NCI-H128 (cell line): ENCODE measurements around the gene CA11.
"Not testable (repeated sequence)": the region's sequence is repeated elsewhere in the genome, so short reads cannot be mapped to it uniquely, and the experiment has no call there.

Experiments used
- DNase-seq: peaks from one replicate; lab custom pipeline; 2025; ENCODE audit not compliant: unreplicated experiment; lab: John Stamatoyannopoulos, UW

CA11 gene

DNA sequence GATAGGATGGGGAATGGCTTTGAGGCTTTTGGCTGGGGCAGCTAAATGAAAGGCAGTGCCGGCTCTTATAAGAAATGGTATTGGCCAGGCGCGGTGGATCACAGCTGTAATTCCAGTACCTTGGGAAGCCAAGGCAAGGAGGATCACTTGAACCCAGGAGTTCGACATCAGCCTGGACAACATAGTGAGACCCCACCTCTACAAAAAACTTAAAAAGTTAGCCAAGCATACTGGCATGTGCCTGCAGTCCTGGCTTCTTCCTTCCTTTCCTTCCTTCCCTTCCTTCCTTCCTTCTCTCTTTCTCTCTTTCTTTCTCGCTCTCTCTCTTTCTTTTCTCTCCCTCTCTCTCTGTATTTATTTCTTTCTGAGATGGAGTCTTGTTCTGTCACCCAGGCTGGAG is 3.1 kb downstream of the CA11 start:
- DNase-seq = no peak

DNA sequence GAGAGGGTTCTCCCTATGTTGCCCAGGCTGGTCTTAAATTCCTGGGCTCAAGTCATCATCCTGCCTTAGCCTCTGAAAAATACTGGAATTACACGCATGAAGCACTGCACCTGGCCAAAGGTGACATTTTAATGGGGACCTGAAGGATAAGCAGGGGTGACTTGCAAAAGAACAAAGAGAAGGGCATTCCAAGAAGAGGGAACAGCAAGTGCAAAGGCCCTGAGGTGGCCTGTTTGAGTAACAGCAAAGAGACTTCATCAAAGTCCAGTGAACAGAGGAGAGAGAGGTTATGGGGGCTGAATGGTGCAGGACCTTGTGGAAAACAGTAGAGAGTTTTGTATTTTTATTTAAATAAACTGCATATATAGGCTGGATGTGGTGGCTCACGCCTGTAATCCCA is 4.1 kb downstream of the CA11 start:
- no peak for DNase-seq

DNA sequence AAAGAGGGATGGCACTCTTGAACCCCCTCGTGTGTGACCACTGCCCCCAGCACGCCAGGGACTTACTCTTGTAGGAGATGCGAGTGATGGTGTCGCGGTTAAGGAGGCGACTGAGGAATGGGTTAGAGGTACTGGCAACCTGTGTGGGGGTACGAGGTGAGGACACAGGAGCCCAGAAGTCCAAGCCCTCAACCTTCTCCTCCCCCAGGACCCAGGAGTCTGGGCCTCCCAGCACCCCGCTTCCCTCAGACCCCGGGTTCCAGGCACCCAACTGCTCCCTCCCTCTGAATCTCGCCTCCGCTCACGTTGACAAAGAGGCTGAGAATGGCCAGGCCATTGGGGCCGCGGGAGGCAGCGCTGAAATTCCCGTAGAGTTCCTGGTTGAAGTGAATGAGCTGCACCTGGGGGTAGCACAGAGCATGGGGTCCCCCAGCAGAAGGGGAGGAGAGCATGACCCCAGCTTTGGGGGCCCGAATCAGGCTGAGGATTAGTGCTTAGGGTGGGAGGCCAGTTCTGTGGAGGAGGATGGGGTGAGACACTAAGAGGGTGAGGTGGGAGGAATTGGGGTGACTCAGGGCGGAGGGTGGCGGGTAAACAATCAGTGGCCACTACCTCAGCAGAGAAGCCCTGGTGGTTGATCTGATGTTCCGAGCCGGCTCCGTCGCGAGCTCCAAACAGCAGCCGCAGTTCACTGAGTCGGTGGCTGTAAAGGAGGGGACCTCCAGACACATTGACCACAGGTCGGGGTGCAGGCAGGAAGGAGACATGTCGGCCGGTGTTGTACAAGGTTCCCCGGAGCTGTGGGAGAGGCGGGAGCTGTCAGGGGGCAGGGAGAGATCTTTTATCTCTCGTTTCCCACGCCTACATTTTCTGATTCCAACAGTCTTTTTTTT is 6.3 kb downstream of the CA11 start:
- DNase-seq = no peak

DNA sequence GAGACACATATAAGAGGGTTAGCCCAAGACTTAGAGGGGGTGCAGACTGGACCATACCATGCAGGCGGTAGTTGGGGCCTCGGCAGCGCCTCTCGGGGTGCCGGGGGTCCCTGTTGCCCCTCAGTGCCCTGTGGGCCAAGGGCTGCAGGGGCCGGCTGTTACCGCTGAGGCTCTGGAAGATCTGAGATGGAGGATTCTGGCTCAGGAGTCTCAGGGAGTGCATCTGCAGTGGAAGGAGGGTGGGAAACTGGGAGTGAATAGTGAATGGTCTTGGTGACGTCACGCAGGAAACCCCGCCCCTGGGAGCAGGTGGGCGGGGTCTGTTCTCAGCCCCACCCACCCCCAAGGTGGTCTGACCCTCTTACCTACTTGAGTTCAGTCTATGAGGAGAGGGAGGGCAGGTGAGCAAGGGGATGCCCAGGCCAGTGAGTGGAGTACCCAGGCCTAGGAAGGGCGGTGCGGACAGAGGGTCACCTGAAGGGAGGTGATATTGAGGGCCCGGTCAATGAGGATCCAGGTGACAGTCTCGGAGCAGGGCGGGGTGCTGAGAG is 7.1 kb downstream of the CA11 start:
- DNase-seq = no peak

DNA sequence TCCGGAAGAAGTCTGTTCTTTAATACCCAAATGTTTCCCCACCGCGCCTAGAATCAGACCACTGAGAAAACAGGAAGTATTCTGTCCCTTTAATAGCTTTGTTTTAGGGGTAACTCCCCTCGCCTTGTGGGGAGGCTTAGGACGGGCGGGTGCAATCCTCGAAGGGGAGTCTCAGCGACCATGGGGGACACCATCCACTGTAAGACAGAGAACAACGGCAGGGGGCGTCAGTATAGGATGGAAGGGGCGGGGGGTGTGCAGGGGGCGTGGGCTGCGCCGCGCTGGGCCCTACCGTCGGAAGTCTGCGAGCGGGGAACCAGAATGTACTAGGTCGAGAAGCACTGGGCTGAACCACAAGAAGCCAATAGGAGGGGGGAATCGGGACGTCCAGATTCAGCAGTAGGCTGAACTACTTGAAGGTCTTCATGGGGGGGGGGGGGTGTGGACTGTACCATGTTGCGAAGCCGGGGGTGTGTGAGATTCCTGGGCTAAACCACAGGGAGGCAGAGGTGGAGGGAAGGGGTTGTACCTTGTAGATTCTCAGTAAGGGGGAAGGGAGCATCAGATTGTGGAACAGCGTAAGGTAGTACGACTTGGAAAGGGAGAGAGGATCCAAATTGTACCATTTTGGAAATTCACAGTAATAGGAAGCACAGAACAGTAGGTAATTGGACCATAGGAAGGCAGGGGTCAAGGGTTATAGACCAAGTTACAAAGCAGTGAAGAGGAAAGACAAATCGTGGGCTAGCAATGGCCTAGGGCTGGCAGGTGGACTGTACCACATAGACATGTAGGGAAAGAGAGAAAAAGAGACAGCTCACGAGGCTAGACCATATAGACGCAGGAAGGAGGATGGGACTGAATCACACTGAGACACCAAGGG is 7.8 kb downstream of the CA11 start:
- peak; percentile 69 for DNase-seq

DNA sequence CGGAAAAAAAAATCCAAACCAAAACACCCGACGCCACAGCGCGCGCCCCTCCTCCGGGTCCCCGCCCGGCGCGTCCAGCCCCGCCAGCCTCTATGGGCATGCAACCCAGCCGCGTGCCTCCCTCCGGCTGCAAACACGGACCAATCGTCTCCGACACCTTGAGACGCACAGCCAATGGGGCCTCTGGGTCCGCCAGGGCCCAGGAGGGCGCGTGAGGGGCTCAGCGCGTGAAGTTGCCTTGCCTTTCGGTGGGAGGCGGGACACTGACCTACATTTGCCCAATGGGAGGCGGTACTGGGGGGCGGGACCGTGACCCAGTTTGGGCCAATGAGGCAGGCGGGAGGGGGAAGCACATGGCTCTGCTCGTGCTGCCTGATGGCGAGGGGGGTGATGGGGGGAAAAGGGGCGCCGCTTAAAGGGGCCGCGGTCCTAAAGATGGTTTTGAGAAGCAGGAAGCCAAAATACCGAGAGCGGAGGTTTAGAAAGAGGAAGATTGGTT is 8.5 kb downstream of the CA11 start:
- DNase-seq = peak; percentile 98

DNA sequence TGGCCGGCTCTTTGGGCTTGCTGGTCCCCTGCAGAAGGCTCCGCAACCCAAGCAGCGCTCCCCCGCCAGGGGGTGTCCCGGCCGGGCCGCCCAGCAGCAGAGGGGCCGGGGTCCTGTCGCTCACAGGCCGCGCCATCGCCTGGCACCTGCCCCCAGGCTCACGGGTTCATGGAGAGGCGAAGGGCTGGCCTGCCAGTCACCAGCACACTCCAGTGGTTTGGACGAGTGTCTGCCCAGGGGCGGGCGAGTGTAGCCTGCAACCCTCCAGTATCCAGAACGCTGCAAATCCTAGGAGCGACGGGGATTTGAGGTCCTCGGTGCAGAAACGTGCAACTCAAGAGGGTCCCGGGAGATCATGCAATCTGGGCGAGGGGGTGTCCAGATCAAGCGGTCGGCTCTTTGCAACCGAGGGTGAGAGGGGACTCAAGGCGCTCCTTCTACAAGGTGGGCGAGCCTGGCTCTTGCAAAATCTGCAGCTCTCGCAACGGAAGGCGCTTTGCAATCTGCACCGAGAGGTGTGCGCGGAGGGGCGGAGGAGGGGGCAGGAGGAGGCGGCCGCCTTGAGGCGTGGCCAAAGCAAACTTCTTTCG is 9.0 kb downstream of the CA11 start, which contains the start of gene DBP:
TSS of gene DBP (minus strand) at position 521 of the 590 bp plus-strand sequence. CDS start at position 136, 385 bp downstream.
- no peak for DNase-seq

DNA sequence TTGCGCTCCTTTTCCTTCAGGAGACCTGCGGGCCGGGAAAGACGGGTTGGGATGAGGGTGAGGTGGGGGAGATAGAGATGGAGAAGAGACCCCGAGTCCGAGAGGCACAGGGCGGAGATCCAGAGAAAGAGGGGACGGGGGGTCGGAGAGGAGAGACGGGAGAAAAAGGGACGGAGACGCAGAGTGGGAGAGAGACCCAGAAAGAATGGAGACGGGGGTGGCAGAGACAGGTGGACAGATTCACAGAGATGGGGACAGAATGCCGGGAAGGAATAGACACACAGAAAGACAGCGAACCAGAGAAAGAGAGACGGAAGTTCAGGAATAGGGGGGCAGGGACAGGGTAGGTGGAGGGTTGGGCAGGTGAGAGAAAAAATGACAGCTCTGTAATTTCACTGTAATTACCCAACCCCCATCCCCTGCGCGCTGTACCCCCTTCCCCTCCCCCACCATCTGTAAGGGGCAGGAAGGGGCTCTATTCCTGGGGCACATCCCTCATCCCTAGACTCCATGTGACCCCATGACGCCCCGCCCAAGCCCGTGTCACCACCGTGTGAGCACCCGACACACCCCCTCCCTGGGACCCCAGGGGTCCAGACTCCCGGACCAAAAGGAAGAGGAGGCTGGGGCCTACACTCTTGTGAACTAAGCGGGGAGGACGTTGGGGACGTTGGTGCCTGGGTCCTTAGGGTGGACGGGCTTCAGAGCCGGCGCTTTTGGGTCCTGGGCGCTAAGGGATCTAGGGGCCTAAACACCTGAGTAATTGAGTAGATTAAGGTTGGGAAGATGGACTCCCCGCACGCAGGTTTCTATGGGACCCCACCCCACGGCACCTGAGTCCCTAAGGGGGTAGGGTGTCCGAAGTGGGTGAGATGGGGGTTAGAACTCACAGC is 9.8 kb downstream of the CA11 start:
- no peak for DNase-seq

DNA sequence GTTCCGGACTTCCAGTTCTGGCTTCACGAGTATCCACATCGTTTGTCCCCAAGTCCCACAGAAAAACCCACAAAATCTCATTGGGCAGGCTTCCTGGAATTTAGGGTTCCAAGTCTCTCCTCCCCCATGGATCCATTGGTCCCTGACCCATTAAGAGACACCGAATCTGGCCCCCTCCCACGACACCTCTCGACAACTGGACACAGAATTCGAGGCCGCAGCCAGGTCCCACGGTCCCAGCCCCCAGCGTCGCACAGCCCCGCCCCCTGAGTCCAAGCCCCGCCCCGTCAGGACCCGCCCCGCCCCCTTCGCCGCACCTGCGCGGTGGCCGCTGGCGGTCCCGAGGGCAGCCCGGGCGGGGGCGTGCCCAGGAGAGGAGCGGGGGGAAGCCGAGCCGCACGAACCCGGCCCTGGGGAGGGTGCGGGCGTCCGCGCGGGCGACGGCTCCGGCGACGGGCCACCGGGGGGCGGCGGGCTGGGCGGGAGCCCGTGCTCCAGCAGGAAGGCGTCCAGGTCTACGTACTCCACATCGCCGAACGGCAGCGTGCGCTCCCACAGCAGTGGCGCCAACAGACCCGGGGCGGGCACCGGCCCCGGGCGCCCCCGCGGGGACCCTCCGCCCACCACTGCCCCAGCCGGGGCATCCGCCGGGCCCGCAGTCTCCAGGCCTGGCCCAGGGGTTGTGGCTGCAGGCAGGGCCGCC is 10.6 kb downstream of the CA11 start:
- no peak for DNase-seq

DNA sequence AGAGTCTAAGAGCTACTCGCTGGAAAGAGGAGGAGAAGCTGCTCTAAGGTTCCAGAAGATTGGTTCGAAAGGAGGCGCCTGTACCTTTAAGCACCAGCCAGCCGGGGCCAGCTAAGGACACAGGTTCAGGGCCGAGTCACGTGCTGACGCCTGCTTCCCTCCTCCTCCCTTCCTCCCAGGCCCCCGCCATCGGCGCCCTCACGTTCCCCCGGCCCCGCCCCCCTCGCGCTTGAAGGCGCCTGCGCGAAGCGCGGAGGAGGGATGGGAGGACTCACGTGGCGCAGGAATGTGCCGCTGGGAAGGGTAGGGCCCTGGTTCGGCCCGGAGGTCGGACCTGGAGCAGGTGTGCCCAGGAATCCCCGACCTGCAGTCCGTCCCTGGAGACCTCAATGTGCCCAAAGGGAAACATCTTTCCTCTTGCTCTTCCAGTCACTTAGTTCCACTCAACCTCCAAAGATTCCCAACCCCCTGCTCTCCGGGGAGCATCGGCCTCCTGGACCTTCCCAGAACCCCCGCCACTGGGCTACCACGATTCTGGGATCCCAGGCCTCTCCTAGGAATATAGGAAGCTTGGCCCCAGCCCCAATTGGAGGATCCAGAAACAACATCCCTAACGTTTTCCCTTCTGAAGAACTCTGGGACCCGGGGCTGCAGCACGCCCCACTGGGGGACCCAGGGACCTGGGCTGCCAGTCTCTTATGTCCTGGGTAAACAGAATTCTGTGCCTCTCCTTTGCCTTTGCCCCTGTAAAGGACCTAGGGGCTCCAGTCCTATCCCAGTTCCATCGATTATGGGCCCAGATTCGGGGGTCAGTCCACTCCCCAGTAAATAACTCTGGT is 11.3 kb downstream of the CA11 start:
- peak; percentile 90 for DNase-seq

DNA sequence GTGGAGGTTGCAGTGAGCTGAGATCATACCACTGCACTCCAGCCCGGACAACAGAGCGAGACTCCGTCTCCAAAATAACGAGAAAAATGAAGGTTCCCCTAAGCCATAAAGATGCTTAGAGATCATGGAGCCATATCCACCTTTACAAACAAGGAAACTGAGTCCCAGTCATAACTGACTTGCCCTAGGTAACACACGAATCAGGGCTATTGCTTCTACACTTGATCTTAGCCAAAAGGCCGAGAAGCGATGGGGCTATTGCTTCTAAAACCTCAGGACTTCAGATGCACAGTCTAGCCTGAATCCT is 12.0 kb downstream of the CA11 start:
- no peak for DNase-seq

DNA sequence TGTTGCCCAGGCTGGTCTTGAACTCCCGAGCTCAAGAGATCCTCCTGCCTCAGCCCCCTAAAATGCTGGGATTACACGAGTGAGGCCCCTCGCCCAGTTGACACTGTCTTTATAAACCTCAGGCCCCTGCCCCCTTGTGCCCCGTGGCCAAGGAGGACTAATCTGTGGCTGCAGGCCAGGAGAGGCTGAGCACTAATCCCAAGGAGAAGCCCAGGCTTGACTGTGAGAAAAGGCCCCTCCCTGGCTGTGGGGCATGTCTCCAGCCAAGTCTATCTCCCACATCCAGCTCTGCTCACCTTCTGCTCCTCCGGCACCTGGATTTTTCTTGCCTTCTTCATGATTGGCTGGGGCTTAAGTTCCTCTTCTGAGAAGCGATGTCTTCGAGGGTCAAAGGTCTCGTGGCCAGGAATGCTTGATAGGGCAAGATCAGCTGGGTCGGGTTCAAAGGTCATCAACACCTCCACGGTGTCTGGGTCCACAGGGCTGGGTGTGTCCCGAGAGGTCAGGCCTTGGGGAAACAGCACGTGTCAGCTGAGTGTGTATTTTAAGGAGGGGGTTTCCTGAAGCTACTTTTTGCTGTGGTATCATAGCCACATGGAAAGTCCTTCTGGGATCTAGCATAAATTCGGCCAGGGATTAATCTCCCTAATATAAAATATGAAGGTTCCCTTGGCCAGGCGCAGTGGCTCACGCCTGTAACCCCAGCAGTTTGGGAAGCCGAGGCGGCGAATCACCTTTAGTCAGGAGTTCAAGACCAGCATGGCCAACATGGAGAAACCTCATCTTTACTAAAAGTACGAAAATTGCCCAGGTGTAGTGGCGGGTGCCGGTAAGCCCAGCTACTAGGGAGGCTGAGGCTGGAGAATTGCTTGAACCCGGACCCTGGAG is 12.6 kb downstream of the CA11 start:
- DNase-seq = no peak

DNA sequence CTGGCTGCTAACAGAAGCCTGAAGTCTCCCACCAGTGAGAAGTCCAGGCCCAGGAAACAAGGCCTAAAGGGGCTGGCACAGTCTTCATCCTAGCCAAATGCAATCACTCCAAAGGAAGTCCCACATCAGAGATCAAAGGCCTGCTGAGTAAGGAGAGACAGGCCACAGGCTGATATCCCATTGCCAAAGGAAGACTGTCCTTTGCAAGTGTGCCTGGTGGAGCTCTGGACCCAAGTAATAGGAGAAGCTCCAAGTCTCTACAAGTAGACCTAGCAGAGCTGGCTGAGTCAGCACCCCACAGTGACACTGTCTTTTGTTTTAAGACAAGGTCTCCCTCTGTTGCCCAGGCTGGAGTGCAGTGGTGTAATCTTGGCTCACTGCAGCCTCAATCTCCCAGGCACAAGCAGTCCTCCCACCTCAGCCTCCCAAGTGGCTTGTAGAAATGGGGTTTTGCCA is 13.3 kb downstream of the CA11 start:
- no peak for DNase-seq

DNA sequence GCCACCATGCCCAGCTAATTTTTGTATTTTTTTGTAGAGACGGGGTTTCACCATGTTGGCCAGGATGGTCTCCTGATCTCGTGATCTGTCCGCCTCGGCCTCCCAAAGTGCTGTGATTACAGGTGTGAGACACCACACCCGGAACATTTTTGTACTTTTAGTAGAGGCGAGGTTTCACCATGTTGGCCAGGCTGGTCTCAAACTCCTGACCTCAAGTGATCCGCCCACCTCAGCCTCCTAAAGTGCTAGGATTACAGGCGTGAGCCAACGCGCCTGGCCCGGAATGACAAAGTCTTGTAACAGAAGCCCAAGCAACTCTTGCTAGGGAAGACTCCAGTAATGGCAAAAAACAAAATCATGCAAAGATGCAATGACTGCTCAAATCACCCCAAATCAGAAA is 13.7 kb downstream of the CA11 start:
- DNase-seq = not testable (repeated sequence)

DNA sequence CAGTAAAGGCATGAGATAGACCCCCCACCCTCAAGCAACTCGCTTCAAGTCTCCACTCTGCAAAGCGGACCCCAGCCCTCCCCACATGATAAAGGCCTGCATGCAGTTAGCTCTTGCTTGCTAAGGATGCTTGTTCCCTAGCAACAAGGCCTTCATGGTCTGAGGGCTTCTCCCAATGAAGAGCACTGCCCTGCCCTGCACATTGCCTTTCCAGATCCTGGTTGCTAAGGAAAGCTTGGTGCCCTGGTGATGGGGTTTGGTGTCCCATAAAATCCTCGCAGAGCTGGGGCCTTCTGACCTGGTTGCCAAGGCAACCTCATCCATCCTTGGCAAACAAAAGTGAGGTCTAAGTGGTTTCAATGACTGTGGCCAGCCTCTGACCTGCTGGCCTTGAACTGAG is 14.8 kb downstream of the CA11 start:
- no peak for DNase-seq

DNA sequence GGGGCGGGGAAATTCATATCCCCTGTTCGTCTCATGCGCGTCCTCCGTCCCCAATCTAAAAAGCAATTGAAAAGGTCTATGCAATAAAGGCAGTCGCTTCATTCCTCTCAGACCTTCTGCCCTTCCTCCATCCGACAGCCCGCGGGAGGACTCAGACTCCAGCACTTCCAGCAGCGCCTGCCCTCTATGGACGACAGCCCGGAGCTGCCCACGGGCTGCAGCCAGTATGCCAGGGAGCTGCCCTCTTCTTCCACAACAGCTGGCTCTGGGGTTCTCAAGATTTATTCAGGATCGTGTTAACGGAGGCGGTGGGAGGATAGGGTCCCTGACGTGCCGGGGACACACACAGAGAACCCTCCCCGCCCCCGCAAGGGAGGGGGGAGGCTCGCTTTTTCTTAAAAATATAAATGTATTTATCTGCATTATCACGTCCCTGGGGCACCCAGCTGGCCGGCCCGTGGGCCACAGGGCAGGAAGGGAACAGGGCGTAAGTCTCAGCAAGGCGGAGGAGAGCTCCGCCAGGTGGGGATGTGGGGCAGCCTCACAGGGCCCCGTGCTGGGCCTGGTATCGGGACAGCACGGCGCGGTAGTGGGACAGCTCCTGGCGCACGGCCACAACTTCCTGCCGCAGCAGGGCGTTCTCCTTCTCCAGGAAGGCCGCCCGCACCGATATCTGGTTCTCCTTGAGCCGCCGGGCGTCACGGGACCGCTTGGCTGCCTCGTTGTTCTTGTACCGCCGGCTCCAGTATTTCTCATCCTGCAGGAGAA is 15.5 kb downstream of the CA11 start:
- no peak for DNase-seq
